Measurements from ENCODE around the gene RELN.

GRCh38 chr7:103686763-103687162, 302.7 kb downstream of the RELN start:
- TF ChIP-seq CTCF (IDR thresholded peaks at IDR 0.05) (no peak), EP300 (IDR thresholded peaks at IDR 0.05) (no peak)
